ENCODE results near the gene NSUN6.

Gene NSUN6

GRCh38 chr10:18675086-18675801 is 23.9 kb upstream of the NSUN6 start:
- no peak overlapping the region for H3K4me3 ChIP-seq (ENCODE audit: control insufficient read depth, low read depth, low read length)
- TF ChIP-seq CTCF (conservative IDR thresholded peaks at IDR 0.05; ENCODE audit: control insufficient read depth, insufficient read depth, low read depth, low read length) = no peak
- DNase-seq (ENCODE audit: low read depth) = no peak

- H3K4me3 ChIP-seq (ENCODE audit: control insufficient read depth, low read depth, low read length) = no peak overlapping the region
- TF ChIP-seq CTCF (conservative IDR thresholded peaks at IDR 0.05; ENCODE audit: control insufficient read depth, insufficient read depth, low read depth, low read length) = no peak
- DNase-seq (ENCODE audit: low read depth) = no peak
These were observed 16.6 kb upstream of the NSUN6 start for GRCh38 chr10:18668026-18668425.

- H3K4me3 ChIP-seq (ENCODE audit: control insufficient read depth, low read depth, low read length) = no peak overlapping the region
- DNase-seq (ENCODE audit: low read depth) = peak; percentile 71
- no peak for TF ChIP-seq CTCF (conservative IDR thresholded peaks at IDR 0.05; ENCODE audit: control insufficient read depth, insufficient read depth, low read depth, low read length)
These were observed 15.4 kb upstream of the NSUN6 start for GRCh38 chr10:18666810-18667209.

- no peak for TF ChIP-seq CTCF (conservative IDR thresholded peaks at IDR 0.05; ENCODE audit: control insufficient read depth, insufficient read depth, low read depth, low read length)
- DNase-seq (ENCODE audit: low read depth) = no peak
- no peak overlapping the region for H3K4me3 ChIP-seq (ENCODE audit: control insufficient read depth, low read depth, low read length)
These were observed 14.6 kb upstream of the NSUN6 start for GRCh38 chr10:18665815-18666558.

GRCh38 chr10:18664841-18665478 is 13.6 kb upstream of the NSUN6 start:
- H3K4me3 ChIP-seq (ENCODE audit: control insufficient read depth, low read depth, low read length) = no peak overlapping the region
- TF ChIP-seq CTCF (conservative IDR thresholded peaks at IDR 0.05; ENCODE audit: control insufficient read depth, insufficient read depth, low read depth, low read length) = no peak
- no peak for DNase-seq (ENCODE audit: low read depth)

- H3K4me3 ChIP-seq (ENCODE audit: control insufficient read depth, low read depth, low read length) = peak overlapping the region; percentile 93
- DNase-seq (ENCODE audit: low read depth) = no peak
- no peak for TF ChIP-seq CTCF (conservative IDR thresholded peaks at IDR 0.05; ENCODE audit: control insufficient read depth, insufficient read depth, low read depth, low read length)
These were observed 9.5 kb upstream of the NSUN6 start for GRCh38 chr10:18660816-18661431.
